Activated CD4-positive, alpha-beta T cell treated with anti-CD3 and anti-CD28 coated beads, Interleukin-2, amount 50 U/mL, for 24 hours (primary cell): ENCODE measurements around the gene EMC6.

Experiments used
- DNase-seq, 2 donors: peaks; one replicate each; pipeline ENCODE4 v3.0.0-alpha.2; 2020; ENCODE audit warnings: low read depth in 1 of 2, low spot score in 1 of 2

Gene EMC6

GRCh38 chr17:3668279-3669084 lies at the start of gene EMC6, which contains the start of gene TAX1BP3:
EMC6 (plus strand) TSS chr17:3668812; CDS start chr17:3669147, 335 bp downstream.
TAX1BP3 (minus strand) TSS chr17:3668578; CDS start chr17:3668526, 52 bp downstream.
- peak; percentile 97 to 98 for DNase-seq

- no peak for DNase-seq
Measured at GRCh38 chr17:3621146-3621720, 47.4 kb upstream of the EMC6 start.

GRCh38 chr17:3622977-3623594 lies 45.5 kb upstream of the EMC6 start:
- no peak for DNase-seq

- no peak for DNase-seq
Measured at GRCh38 chr17:3626831-3627768, 41.5 kb upstream of the EMC6 start.

- no peak for DNase-seq
Measured at GRCh38 chr17:3627769-3628167, 40.8 kb upstream of the EMC6 start.

GRCh38 chr17:3630781-3631180 lies 37.8 kb upstream of the EMC6 start:
- DNase-seq, result no peak

GRCh38 chr17:3632287-3632686 lies 36.3 kb upstream of the EMC6 start:
- DNase-seq, result no peak

GRCh38 chr17:3635474-3636153 lies 33.0 kb upstream of the EMC6 start:
- DNase-seq, result no peak

- peak; percentile 88 to 93 for DNase-seq
Measured at GRCh38 chr17:3636154-3636907, 32.3 kb upstream of the EMC6 start, which contains the start of the genes CTNS and SHPK. CTNS (plus strand) TSS chr17:3636760; CDS start chr17:3640207, 3,447 bp downstream. SHPK (minus strand) TSS chr17:3636250; CDS start chr17:3636219, 31 bp downstream.

- no peak for DNase-seq
Measured at GRCh38 chr17:3636908-3637373, 31.7 kb upstream of the EMC6 start.

- DNase-seq, result no peak
Measured at GRCh38 chr17:3639981-3640596, 28.5 kb upstream of the EMC6 start.

GRCh38 chr17:3641014-3641413 lies 27.6 kb upstream of the EMC6 start:
- no peak for DNase-seq

GRCh38 chr17:3641717-3642486 lies 26.7 kb upstream of the EMC6 start:
- no peak for DNase-seq

- DNase-seq, result no peak
Measured at GRCh38 chr17:3643889-3644349, 24.7 kb upstream of the EMC6 start.

GRCh38 chr17:3645310-3645709 lies 23.3 kb upstream of the EMC6 start:
- DNase-seq, result no peak

- no peak for DNase-seq
Measured at GRCh38 chr17:3647251-3647650, 21.4 kb upstream of the EMC6 start.

- DNase-seq, result no peak
Measured at GRCh38 chr17:3647769-3648555, 20.6 kb upstream of the EMC6 start.
